H1 (cell line): Measurements from ENCODE around the gene CHRNA1. TPM values are rescaled to one million over a fixed set of nuclear protein-coding genes. Genes with fewer than 3 reads are reported as not detected.

Source experiments
- CTCF ChIA-PET: fragments of 300-600 bp; sonication (Branson Sonifier 250); formaldehyde crosslinking; loops from one replicate; lab custom pipeline; 2021; ENCODE audit not compliant: partially characterized antibody; lab: Charles Lee
- POLR2A ChIA-PET: fragments of 300-600 bp; sonication (Branson Sonifier 250); formaldehyde crosslinking; loops from one replicate; lab custom pipeline; 2021; ENCODE audit warnings: inconsistent platforms; ENCODE audit not compliant: partially characterized antibody; lab: Charles Lee
- DNase-seq, 2 experiments: peaks; one replicate each; pipeline versions ENCODE4 v3.0.0 to v3.0.0-alpha.2; 2010 to 2022; ENCODE audit warnings: low spot score in 2 of 2, low read depth in 1 of 2, mixed read lengths in 1 of 2
- FAIRE-seq: peaks from 2 replicates; lab custom pipeline; 2011; peaks lifted over from hg19 to GRCh38; lab: Jason Lieb, UNC
- H2AFZ ChIP-seq: 2 replicates; pipeline ENCODE4 v1.8.1; 2012; ENCODE audit warnings: low read length, inconsistent platforms
- H2AK5ac ChIP-seq: 2 replicates; pipeline ENCODE4 v1.6.1; 2013; ENCODE audit warnings: low read depth, low read length
- H2BK120ac ChIP-seq: replicated peaks from 2 replicates; pipeline ENCODE3; 2013; ENCODE audit warnings: low read depth, low read length, inconsistent platforms
- H2BK12ac ChIP-seq: 2 replicates; pipeline ENCODE4 v1.6.1; 2013; ENCODE audit warnings: low read depth, low read length
- H2BK15ac ChIP-seq: 2 replicates; pipeline ENCODE4 v1.6.1; 2013; ENCODE audit warnings: low read length
- H2BK20ac ChIP-seq: 2 replicates; pipeline ENCODE4 v1.6.1; 2013; ENCODE audit warnings: low read length
- H2BK5ac ChIP-seq: 2 replicates; pipeline ENCODE4 v1.6.1; 2013; ENCODE audit warnings: low read depth, low read length
- H3K14ac ChIP-seq: 2 replicates; pipeline ENCODE4 v1.6.1; 2013; ENCODE audit warnings: inconsistent platforms; ENCODE audit not compliant: insufficient read length
- H3K18ac ChIP-seq: 2 replicates; pipeline ENCODE4 v1.6.1; 2013; ENCODE audit warnings: low read length; ENCODE audit errors: extremely low read depth
- H3K23ac ChIP-seq: 2 replicates; pipeline ENCODE4 v1.6.1; 2013; ENCODE audit warnings: inconsistent platforms; ENCODE audit not compliant: insufficient read length
- H3K23me2 ChIP-seq: 2 replicates; pipeline ENCODE4 v1.6.1; 2013; ENCODE audit warnings: low read depth, low read length
- H3K27ac ChIP-seq: 2 replicates; pipeline ENCODE4 v1.6.1; 2011; ENCODE audit warnings: low read depth, low read length, inconsistent platforms
- H3K27me3 ChIP-seq, 4 experiments: replicated peaks in 1 of 4; 1 replicate in 1 of 4; 2 replicates in 3 of 4; pipeline versions ENCODE4 v1.6.1 to v1.8.1; 2011 to 2013; ENCODE audit warnings: low read length in 3 of 4, mild to moderate bottlenecking in 3 of 4, inconsistent platforms in 2 of 4, mixed read lengths in 2 of 4, moderate library complexity in 1 of 4; ENCODE audit not compliant: control insufficient read depth in 3 of 4, insufficient read depth in 3 of 4; ENCODE audit errors: extremely low read depth in 1 of 4
- H3K36me3 ChIP-seq, 4 experiments: 2 replicates each; pipeline versions ENCODE4 v1.6.1 to v1.8.1; 2011 to 2013; ENCODE audit warnings: mild to moderate bottlenecking in 4 of 4, low read length in 3 of 4, moderate library complexity in 2 of 4, control low read depth in 1 of 4, inconsistent platforms in 1 of 4; ENCODE audit not compliant: insufficient read depth in 4 of 4, control insufficient read depth in 2 of 4
- H3K4ac ChIP-seq: replicated peaks from 2 replicates; pipeline ENCODE3; 2013; ENCODE audit warnings: low read length, low read depth, mixed read lengths, inconsistent platforms; ENCODE audit not compliant: insufficient read length
- H3K4me1 ChIP-seq, 4 experiments: replicated peaks in 1 of 4; 1 replicate in 1 of 4; 2 replicates in 3 of 4; pipeline versions ENCODE4 v1.6.1 to v1.8.1; 2011 to 2013; ENCODE audit warnings: low read length in 3 of 4, inconsistent platforms in 2 of 4, mixed read lengths in 1 of 4; ENCODE audit not compliant: insufficient read depth in 4 of 4, control insufficient read depth in 3 of 4
- H3K4me2 ChIP-seq, 2 experiments: 2 replicates each; pipeline versions ENCODE4 v1.6.1 to v1.8.1; 2011 to 2013; ENCODE audit warnings: low read depth in 2 of 2, low read length in 2 of 2, control low read depth in 1 of 2, inconsistent platforms in 1 of 2, mild to moderate bottlenecking in 1 of 2; ENCODE audit not compliant: insufficient read depth in 1 of 2
- H3K4me3 ChIP-seq, 4 experiments: fragments of 200-600, 300-600 bp in 1 of 4; sonication (generic), shearing (Covaris generic), sonication (Bioruptor Twin) in 1 of 4; 2 replicates each; pipeline versions ENCODE4 v1.5.1 to v1.8.1; 2011 to 2016; ENCODE audit warnings: low read length in 4 of 4, low read depth in 3 of 4, control low read depth in 2 of 4, inconsistent platforms in 2 of 4, mild to moderate bottlenecking in 2 of 4, mixed read lengths in 1 of 4, moderate library complexity in 1 of 4; ENCODE audit not compliant: insufficient read depth in 2 of 4; ENCODE audit errors: extremely low read depth in 1 of 4
- H3K56ac ChIP-seq: replicated peaks from 2 replicates; pipeline ENCODE3; 2013; ENCODE audit warnings: low read depth, mild to moderate bottlenecking, mixed read lengths, low read length, inconsistent platforms; ENCODE audit not compliant: insufficient read length
- H3K79me1 ChIP-seq: 2 replicates; pipeline ENCODE4 v1.6.1; 2013; ENCODE audit warnings: low read depth, low read length, control low read depth
- H3K79me2 ChIP-seq, 2 experiments: 2 replicates each; pipeline versions ENCODE4 v1.6.1 to v1.8.1; 2012 to 2013; ENCODE audit warnings: low read length in 2 of 2, mild to moderate bottlenecking in 2 of 2, inconsistent platforms in 1 of 2; ENCODE audit not compliant: insufficient read depth in 2 of 2, control insufficient read depth in 1 of 2
- H3K9ac ChIP-seq, 4 experiments: replicated peaks in 1 of 4; 1 replicate in 1 of 4; 2 replicates in 3 of 4; pipeline versions ENCODE4 v1.6.1 to v1.8.1; 2011 to 2013; ENCODE audit warnings: low read depth in 3 of 4, low read length in 3 of 4, control low read depth in 2 of 4, mild to moderate bottlenecking in 2 of 4, moderate library complexity in 2 of 4, inconsistent platforms in 1 of 4; ENCODE audit errors: extremely low read depth in 1 of 4
- H3K9me3 ChIP-seq, 2 experiments: 2 replicates each; pipeline versions ENCODE4 v1.6.1 to v1.8.1; 2012 to 2013; ENCODE audit warnings: mild to moderate bottlenecking in 2 of 2, moderate library complexity in 2 of 2, control low read depth in 1 of 2, inconsistent platforms in 1 of 2, low read depth in 1 of 2, low read length in 1 of 2, mixed read lengths in 1 of 2; ENCODE audit not compliant: insufficient read depth in 2 of 2
- H4K20me1 ChIP-seq, 2 experiments: replicated peaks in 1 of 2; 2 replicates each; pipeline versions ENCODE3 to v1.8.1; 2011 to 2013; ENCODE audit warnings: inconsistent platforms in 2 of 2, low read length in 2 of 2, mild to moderate bottlenecking in 1 of 2; ENCODE audit not compliant: insufficient read depth in 2 of 2, control insufficient read depth in 1 of 2
- H4K5ac ChIP-seq: 2 replicates; pipeline ENCODE4 v1.6.1; 2013; ENCODE audit warnings: low read length, low read depth, mixed read lengths, inconsistent platforms; ENCODE audit not compliant: insufficient read length
- H4K8ac ChIP-seq: 2 replicates; pipeline ENCODE4 v1.8.0; 2013; ENCODE audit warnings: mild to moderate bottlenecking, moderate library complexity, low read length, inconsistent platforms; ENCODE audit not compliant: insufficient read depth; ENCODE audit errors: extremely low read depth
- H4K91ac ChIP-seq: replicated peaks from 2 replicates; pipeline ENCODE3; 2013; ENCODE audit warnings: low read length, mixed read lengths, inconsistent platforms; ENCODE audit not compliant: insufficient read length
- MAFK ChIP-seq: IDR thresholded peaks from 2 replicates; pipeline ENCODE4 v1.6.1; 2012; ENCODE audit warnings: low read depth, mild to moderate bottlenecking, improper control_type of control experiment, low read length
- POLR2AphosphoS5 ChIP-seq: IDR thresholded peaks from 2 replicates; pipeline ENCODE4 v1.6.1; 2011; ENCODE audit warnings: low read depth, low read length
- RAD21 ChIP-seq, 2 experiments: IDR thresholded peaks in 1 of 2; conservative IDR thresholded peaks in 1 of 2; 2 replicates each; pipeline ENCODE4 v1.6.1; 2011; ENCODE audit warnings: low read depth in 2 of 2, low read length in 2 of 2, improper control_type of control experiment in 1 of 2, inconsistent platforms in 1 of 2, mild to moderate bottlenecking in 1 of 2, moderate library complexity in 1 of 2
- YY1 ChIP-seq: IDR thresholded peaks from 2 replicates; pipeline ENCODE4 v1.6.1; 2011; ENCODE audit warnings: low read depth, mild to moderate bottlenecking, low read length
- WGBS, 2 experiments: shearing (Covaris generic) in 1 of 2; methylation state at CpG; one replicate each; pipeline versions ENCODE4 v1.1.6 to v1.1.7; 2013 to 2015; ENCODE audit warnings: low lambda C conversion rate in 2 of 2, mixed read lengths in 2 of 2, inconsistent platforms in 1 of 2, low coverage in 1 of 2, missing lambda C conversion rate in 1 of 2; ENCODE audit not compliant: insufficient replicate concordance in 2 of 2, insufficient coverage in 1 of 2, insufficient read length in 1 of 2; ENCODE audit errors: extremely low coverage in 1 of 2, missing lambda C conversion rate in 1 of 2; 5-methylcytosine and 5-hydroxymethylcytosine counted together
- polyA plus RNA-seq, 7 experiments: library from polyadenylated mRNA; depleted of rRNA in 3 of 7; stranded (reverse) in 5 of 7; unstranded in 2 of 7; fragments of >200 nt in 5 of 7; fragments of 200-250 nt in 2 of 7; gene quantifications; 1 replicate in 5 of 7; 2 replicates in 1 of 7; 4 replicates in 1 of 7; pipeline versions ENCODE4 v1.2.1 to v1.2.3, GENCODE V29; 2011 to 2013; ENCODE audit warnings: missing spikeins in 2 of 7, mixed read lengths in 2 of 7
- total RNA-seq: library from RNA; stranded (reverse); fragmentation: NEBNext Ultra II Directional; extraction: Animal tissue kit (Norgen Biotek cat#: 25700); gene quantifications from 2 replicates; pipeline ENCODE4 v1.2.1, GENCODE V29; 2021

CHRNA1 gene
- total and polyA plus RNA-seq, 2 of the 8 experiments (the other 6 are each of a cell fraction or from before 2014, with no cell fraction given): 0.11 to 0.15 TPM

- H2AK5ac ChIP-seq: no peak overlapping the region
- H3K23ac ChIP-seq: no peak overlapping the region
- no peak overlapping the region for H3K14ac ChIP-seq
- 78% methylated on average over 7 of the region's 7 CpGs; no CpG with 5 or more reads in 1 of the 2 experiments for WGBS, 2 experiments
- H3K27me3 ChIP-seq: no peaks in the 10 kb centered on the region
- H3K36me3 ChIP-seq: no peaks in the 10 kb centered on the region
- ChIA-PET CTCF (interaction anchor here (0.6 to 7.1 kb wide), 11 partner anchors 11 to 411 kb away, joined by 3 to 82 read pairs (median 3); no protein-coding TSS in a partner anchor), POLR2A (interaction anchor here (0.9 to 2.4 kb wide), 5 partner anchors 10 to 213 kb away, joined by 3 to 10 read pairs (median 5); partner anchors contain the start of gene CHN1)
- H3K9me3 ChIP-seq: no peaks in the 10 kb centered on the region
- H2BK5ac ChIP-seq: no peak overlapping the region
- H4K5ac ChIP-seq: no peak overlapping the region
- DNase-seq (no peak), FAIRE-seq (no peak)
- TF ChIP-seq YY1 (no peak), POLR2AphosphoS5 (no peak), RAD21 (IDR thresholded peaks at IDR 0.05 in 1 of 2, conservative IDR thresholded peaks at IDR 0.05 in 1 of 2; ENCODE audit: low read depth in 2 of 2, low read length in 2 of 2) (no peak), MAFK (peak; percentile 45; the same call in 1 of the 2 replicates)
- no peak overlapping the region for H3K4me3 ChIP-seq
- no peaks in the 10 kb centered on the region for H3K23me2 ChIP-seq
- H4K20me1 ChIP-seq: no peaks in the 10 kb centered on the region
- H3K18ac ChIP-seq: no peak overlapping the region; the same call in 1 of the 2 replicates
- H2BK20ac ChIP-seq: no peak overlapping the region
- H2BK120ac ChIP-seq: peak overlapping the region; percentile 45
- no peak overlapping the region for H3K56ac ChIP-seq
- H2AFZ ChIP-seq: no peak overlapping the region
- H3K79me2 ChIP-seq: no peaks in the 10 kb centered on the region
- no peak overlapping the region for H4K8ac ChIP-seq
- H2BK15ac ChIP-seq: no peak overlapping the region
- H3K79me1 ChIP-seq: no peaks in the 10 kb centered on the region
- H2BK12ac ChIP-seq: no peak overlapping the region; the same call in 1 of the 2 replicates
- no peak overlapping the region for H3K9ac ChIP-seq
- no peak overlapping the region; a peak in 1 of 4 replicates for H3K4me2 ChIP-seq
- no peak overlapping the region for H3K4ac ChIP-seq
- H4K91ac ChIP-seq: no peak overlapping the region
- H3K27ac ChIP-seq: no peak overlapping the region
- H3K4me1 ChIP-seq: peaks cover 12 to 47% (median 26%) of the 10 kb centered on the region in 4 experiments
Measured at GRCh38 chr2:174792309-174793025, 28.2 kb upstream of the CHRNA1 start.
